Activated naive CD4-positive, alpha-beta T cell treated with anti-CD3 and anti-CD28 coated beads, Interleukin-2, amount 50 U/mL, for 72 hours (primary cell): ENCODE results near the gene LBR. TPM values are rescaled to one million over a fixed set of nuclear protein-coding genes. Genes with fewer than 3 reads are reported as not detected.
A peak's percentile ranks its signal among the peaks of the same experiment; 100 is the strongest.
"Not testable (repeated sequence)": the region's sequence is repeated elsewhere in the genome, so short reads cannot be mapped to it uniquely, and the experiment has no call there.

ENCODE experiments used
- ATAC-seq, 2 donors: fragments of 150-1000 bp; cut with Tn5 transposase; 2 replicates each; pipeline ENCODE4 v1.10.0; 2021; ENCODE audit warnings: mild to moderate bottlenecking in 2 of 2, moderate library complexity in 2 of 2
- DNase-seq, 2 donors: peaks; one replicate each; pipeline ENCODE4 v3.0.0; 2021 to 2022; ENCODE audit warnings: low spot score in 2 of 2
- H3K27ac Mint-ChIP-seq, 2 donors: one replicate each; pipeline ENCODE4 v1.8.0; 2022; ENCODE audit warnings: mild to moderate bottlenecking in 2 of 2, mixed read lengths in 2 of 2
- H3K36me3 Mint-ChIP-seq, 2 donors: one replicate each; pipeline ENCODE4 v1.8.0; 2022; ENCODE audit warnings: mixed read lengths in 2 of 2
- H3K9me3 Mint-ChIP-seq, 2 donors: one replicate each; pipeline ENCODE4 v1.8.0; 2022; ENCODE audit warnings: mixed read lengths in 2 of 2
- total RNA-seq, 2 donors: library from RNA; stranded (reverse); gene quantifications; one replicate each; pipeline ENCODE4 v1.2.3, GENCODE V29; 2022

The LBR gene
- total RNA-seq, 2 donors from 2014 or later: 161 to 174 TPM

GRCh38 chr1:225415967-225416745, 11.7 kb downstream of the LBR start:
- Mint-ChIP-seq H3K27ac (no peak overlapping the region), H3K9me3 (no peaks in the 10 kb centered on the region), H3K36me3 (peaks cover 5 to 47% of the 10 kb centered on the region in 2 donors)
- DNase-seq (no peak), ATAC-seq (no peak)

DNA sequence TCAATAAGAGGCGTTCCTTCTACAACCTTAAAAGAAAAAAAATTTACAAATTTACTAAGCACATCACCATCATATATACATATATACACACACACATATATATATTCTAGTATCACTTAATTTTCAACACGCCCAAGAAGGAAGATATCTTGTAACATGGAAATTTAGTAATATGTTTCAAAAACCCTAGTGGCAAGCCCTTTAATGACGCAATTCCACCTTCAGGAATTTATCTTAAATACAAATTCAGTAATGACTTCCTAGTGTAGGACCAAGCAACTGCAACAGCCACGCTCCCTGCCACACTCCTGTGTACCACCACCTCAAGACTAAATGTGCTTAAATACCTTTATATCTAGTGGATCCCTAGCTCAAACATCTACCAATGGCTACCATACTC, 12.5 kb downstream of the LBR start:
- H3K36me3 Mint-ChIP-seq: peaks cover 9 to 49% of the 10 kb centered on the region in 2 donors
- ATAC-seq: no peak
- no peaks in the 10 kb centered on the region for H3K9me3 Mint-ChIP-seq
- H3K27ac Mint-ChIP-seq: no peak overlapping the region
- DNase-seq: no peak

GRCh38 chr1:225413708-225414375, 14.0 kb downstream of the LBR start:
- DNase-seq: no peak
- peaks cover 10 to 53% of the 10 kb centered on the region in 2 donors for H3K36me3 Mint-ChIP-seq
- ATAC-seq: no peak
- H3K27ac Mint-ChIP-seq: no peak overlapping the region
- no peaks in the 10 kb centered on the region for H3K9me3 Mint-ChIP-seq

DNA sequence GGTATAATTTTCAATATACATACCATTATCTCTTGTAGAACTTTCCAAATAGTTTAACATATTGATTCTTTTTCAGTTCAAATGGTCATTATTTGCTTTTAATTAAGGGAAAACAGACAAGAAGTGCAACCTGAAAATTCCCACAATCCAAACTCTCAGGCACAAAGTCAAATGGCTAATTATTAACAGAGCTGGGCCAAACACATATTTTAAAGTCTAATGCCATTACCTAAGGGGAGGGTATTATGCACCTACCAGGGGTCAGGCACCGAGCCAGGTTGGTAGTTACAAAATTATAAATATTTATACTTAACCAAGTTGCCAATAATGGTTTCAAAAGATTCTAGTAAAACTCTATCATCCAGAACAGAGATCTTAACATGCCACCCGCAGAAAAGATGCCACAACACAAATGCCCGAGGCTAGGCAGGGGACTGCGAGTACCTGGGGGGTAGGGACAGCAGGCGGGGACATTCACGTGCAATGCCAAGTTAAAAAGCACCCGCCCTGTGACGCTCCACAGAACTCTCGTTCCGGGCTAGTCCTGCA, 15.0 kb downstream of the LBR start:
- H3K36me3 Mint-ChIP-seq: peaks cover 9 to 43% of the 10 kb centered on the region in 2 donors
- no peak for DNase-seq
- no peak overlapping the region for H3K27ac Mint-ChIP-seq
- no peaks in the 10 kb centered on the region for H3K9me3 Mint-ChIP-seq
- ATAC-seq: no peak

- no peaks in the 10 kb centered on the region for H3K9me3 Mint-ChIP-seq
- ATAC-seq (no peak), DNase-seq (no peak)
- H3K36me3 Mint-ChIP-seq: peaks cover 5 to 39% of the 10 kb centered on the region in 2 donors
- H3K27ac Mint-ChIP-seq: no peak overlapping the region
Measured at GRCh38 chr1:225412321-225412720, 15.5 kb downstream of the LBR start.

- no peak for DNase-seq
- Mint-ChIP-seq H3K27ac (no peak overlapping the region), H3K36me3 (peaks cover 5 to 30% of the 10 kb centered on the region in 2 donors), H3K9me3 (no peaks in the 10 kb centered on the region)
- ATAC-seq: no peak
Measured at GRCh38 chr1:225410036-225410435, 17.8 kb downstream of the LBR start.

GRCh38 chr1:225409051-225409450, 18.8 kb downstream of the LBR start:
- DNase-seq (no peak), ATAC-seq (no peak)
- no peak overlapping the region for H3K27ac Mint-ChIP-seq
- no peaks in the 10 kb centered on the region for H3K9me3 Mint-ChIP-seq
- H3K36me3 Mint-ChIP-seq: peaks cover 5 to 23% of the 10 kb centered on the region in 2 donors

DNA sequence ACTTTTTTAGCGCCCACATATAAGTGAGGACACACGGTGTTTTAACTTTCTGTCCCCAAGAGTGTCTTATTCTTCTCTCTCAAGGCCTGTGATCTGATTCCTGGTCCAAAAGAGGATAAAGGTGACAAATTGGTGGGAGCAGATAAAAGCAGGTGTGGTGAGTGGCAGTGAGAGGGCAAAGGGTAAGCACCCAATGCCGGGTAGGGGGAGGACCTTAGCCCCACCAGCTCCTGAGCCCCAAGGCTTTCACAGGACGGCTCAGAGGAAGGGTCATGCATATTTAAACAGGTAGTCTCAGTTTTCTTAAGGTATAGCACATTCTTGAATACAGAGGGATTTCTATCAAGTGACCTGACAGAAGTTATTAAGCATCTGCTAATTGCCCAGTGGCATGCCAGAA, 19.6 kb downstream of the LBR start:
- Mint-ChIP-seq H3K27ac (no peak overlapping the region), H3K9me3 (no peaks in the 10 kb centered on the region)
- no peak for DNase-seq

DNA sequence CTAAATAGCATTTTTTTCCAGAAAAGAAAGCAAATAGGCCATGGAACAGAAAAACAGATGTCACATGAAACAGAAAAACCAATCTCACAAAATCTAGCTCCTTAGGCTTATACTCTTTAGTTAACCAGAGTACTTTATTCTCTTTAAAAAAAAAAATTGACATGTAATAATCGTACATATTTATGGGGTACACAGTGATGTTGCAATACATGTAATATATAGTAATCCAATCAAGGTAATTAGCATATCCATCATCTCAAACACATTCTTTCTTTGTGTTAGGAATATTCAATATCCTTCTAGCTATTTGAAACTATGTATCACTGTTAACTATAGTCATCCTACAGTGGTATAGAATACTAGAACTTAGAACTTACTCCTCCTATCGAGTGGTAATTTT, 20.1 kb downstream of the LBR start:
- DNase-seq (no peak), ATAC-seq (no peak)
- Mint-ChIP-seq H3K9me3 (no peaks in the 10 kb centered on the region), H3K36me3 (peaks cover 5 to 36% of the 10 kb centered on the region in 2 donors), H3K27ac (no peak overlapping the region)

More for the DNA sequence above, 19.6 kb downstream of the LBR start:
- peaks cover 5 to 31% of the 10 kb centered on the region in 2 donors for H3K36me3 Mint-ChIP-seq
- ATAC-seq: no peak

GRCh38 chr1:225406976-225407725, 20.7 kb downstream of the LBR start:
- Mint-ChIP-seq H3K9me3 (no peaks in the 10 kb centered on the region), H3K27ac (no peak overlapping the region), H3K36me3 (peaks cover 5 to 31% of the 10 kb centered on the region in 2 donors)
- ATAC-seq: no peak
- DNase-seq: no peak

- H3K9me3 Mint-ChIP-seq: no peaks in the 10 kb centered on the region
- peaks cover 0 to 33% of the 10 kb centered on the region in 2 donors for H3K36me3 Mint-ChIP-seq
- DNase-seq (no peak), ATAC-seq (no peak)
- no peak overlapping the region for H3K27ac Mint-ChIP-seq
Measured at GRCh38 chr1:225400968-225401367, 26.9 kb downstream of the LBR start.

DNA sequence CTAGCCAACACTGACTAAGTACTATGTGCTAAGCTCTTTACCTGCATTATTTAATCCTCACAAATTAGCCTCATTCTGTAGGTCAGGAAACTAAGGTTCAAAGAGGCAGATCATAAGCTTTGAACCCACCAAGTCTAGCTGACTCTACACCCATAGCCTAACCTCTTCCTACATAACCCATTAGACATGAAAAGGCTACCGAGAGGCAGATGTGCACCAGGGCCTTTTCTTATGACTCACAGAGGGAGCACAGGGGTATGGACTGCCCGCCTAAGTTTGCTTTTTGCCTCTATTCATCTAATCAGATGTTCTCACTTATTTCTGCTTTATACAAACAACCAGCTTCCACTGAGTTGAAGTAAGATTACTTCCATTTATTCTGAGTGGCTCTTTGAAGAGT, 31.5 kb downstream of the LBR start:
- Mint-ChIP-seq H3K36me3 (peaks cover 0 to 24% of the 10 kb centered on the region in 2 donors), H3K27ac (peak overlapping the region in 1 of 2 donors; percentile 31), H3K9me3 (no peaks in the 10 kb centered on the region)
- ATAC-seq (peak; percentile 66 to 70), DNase-seq (no peak)

- no peaks in the 10 kb centered on the region for H3K9me3 Mint-ChIP-seq
- no peaks in the 10 kb centered on the region for H3K36me3 Mint-ChIP-seq
- peak overlapping the region in 1 of 2 donors; percentile 76 for H3K27ac Mint-ChIP-seq
- DNase-seq (no peak), ATAC-seq (no peak)
Measured at GRCh38 chr1:225389843-225390242, 38.0 kb downstream of the LBR start.

DNA sequence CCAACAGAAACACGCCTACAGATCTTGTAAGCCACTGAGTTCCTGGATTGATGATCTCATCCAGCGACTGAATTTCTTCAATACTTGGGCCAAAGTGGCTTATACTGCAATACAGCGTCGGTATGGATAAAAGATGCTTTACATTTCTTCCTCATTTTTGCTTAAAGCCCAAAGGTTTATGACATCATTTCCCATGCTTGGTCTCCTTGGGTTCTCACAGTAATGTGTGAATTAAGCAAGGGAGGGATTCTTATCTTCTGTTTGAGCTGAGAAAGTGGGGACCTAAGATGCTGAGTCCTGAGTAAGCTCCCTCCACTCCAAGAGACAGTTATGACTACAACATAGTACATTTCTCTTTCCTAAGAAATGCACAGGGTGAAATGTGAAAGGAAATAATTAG, 39.5 kb downstream of the LBR start:
- no peak for ATAC-seq
- no peak overlapping the region for H3K27ac Mint-ChIP-seq
- peaks cover 0 to 6% of the 10 kb centered on the region in 2 donors for H3K36me3 Mint-ChIP-seq
- no peaks in the 10 kb centered on the region for H3K9me3 Mint-ChIP-seq
- DNase-seq: no peak

DNA sequence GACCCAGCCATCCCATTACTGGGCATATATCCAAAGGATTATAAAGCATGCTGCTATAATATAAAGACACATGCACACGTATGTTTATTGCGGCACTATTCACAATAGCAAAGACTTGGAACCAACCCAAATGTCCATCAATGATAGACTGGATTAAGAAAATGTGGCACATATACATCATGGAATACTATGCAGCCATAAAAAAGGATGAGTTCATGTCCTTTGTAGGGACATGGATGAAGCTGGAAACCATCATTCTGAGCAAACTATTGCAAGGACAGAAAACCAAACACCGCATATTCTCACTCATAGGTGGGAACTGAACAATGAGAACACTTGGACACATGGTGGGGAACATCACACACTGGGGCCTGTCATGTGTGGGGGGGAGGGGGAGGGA, 41.0 kb downstream of the LBR start:
- H3K36me3 Mint-ChIP-seq, ATAC-seq, DNase-seq, H3K9me3 Mint-ChIP-seq, H3K27ac Mint-ChIP-seq: not testable (repeated sequence)

DNA sequence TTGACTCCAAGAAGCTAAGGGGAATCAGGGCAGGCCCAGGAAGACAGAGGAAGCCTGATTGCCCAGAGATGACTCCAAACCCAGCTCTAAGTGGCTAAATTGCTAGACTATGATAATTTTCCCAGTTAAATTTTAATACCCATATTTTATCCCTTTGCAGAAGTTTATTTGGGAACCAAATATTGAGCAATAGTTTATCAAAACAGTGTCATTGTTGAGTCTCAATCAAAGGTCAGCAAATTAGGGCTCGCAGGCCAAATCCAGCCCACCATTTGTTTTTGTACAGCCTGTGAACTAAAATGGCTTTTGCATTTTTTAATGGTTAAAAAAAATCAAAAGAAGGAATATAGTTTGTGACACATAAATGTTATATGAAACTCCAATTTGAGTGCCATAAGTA, 47.1 kb downstream of the LBR start:
- H3K36me3 Mint-ChIP-seq: peaks cover 0 to 6% of the 10 kb centered on the region in 2 donors
- DNase-seq: no peak
- no peak for ATAC-seq
- no peak overlapping the region for H3K27ac Mint-ChIP-seq
- H3K9me3 Mint-ChIP-seq: no peaks in the 10 kb centered on the region

DNA sequence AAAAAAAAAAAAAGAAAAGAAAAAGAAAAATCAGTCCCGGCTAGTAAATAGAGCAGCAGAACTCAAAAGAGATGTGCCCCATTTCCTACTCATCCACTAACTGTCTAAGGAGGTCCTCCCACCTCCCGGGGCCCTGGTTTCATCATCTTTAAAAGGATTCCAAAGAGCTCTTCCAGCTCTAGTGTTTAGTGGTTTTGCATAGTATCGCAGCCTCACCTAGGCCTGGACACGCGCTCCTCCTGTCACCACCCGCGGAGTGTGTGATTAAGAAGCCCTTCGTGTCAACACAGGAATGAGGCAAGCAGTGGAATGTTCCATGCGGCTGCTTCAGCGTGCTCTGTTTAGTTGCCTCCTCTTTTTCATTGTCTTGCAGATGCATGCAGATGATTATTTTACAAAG, 49.0 kb downstream of the LBR start:
- H3K27ac Mint-ChIP-seq: no peak overlapping the region

More for the DNA sequence above, 49.0 kb downstream of the LBR start:
- no peak for DNase-seq
- Mint-ChIP-seq H3K9me3 (no peaks in the 10 kb centered on the region), H3K36me3 (peaks cover 0 to 2% of the 10 kb centered on the region in 2 donors)
- no peak for ATAC-seq
